ENCODE results near the gene ZNF710.

DNA sequence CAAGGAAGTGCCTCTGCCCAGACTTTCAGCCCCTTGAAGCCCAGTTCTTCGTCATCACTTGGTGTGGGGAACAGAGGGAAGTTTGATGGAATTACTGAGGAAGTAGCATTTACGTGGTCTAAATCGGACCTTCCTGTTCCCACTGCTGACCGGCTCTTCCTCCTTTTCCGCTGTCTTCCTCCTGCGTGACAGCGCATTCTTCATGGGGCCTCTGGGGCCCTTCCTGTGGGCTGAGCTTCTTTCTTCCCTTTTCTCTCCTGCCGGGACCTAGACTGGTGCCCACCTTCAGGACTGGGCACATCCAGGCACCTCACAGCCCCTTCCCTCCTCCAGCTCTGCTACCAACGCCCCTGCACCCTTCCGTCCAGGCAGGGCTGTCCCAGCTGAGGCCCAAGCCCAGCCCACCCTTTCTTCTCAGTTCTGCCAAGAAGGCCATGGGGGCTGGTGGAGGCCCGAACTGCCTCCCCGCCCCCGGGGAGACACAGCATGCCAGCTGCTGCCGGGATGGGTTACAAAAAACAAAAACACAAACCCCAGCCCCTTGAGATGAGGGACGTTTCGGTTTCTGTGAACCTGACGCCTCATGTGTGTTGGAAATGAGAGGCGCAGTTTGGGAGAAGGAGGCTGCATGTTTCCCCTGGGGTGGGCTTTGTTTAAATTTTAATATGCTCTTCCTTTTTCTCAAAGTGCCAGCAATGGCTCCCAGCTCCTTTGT, 19.1 kb downstream of the ZNF710 start:
- TF ChIP-seq, protein P1, sequence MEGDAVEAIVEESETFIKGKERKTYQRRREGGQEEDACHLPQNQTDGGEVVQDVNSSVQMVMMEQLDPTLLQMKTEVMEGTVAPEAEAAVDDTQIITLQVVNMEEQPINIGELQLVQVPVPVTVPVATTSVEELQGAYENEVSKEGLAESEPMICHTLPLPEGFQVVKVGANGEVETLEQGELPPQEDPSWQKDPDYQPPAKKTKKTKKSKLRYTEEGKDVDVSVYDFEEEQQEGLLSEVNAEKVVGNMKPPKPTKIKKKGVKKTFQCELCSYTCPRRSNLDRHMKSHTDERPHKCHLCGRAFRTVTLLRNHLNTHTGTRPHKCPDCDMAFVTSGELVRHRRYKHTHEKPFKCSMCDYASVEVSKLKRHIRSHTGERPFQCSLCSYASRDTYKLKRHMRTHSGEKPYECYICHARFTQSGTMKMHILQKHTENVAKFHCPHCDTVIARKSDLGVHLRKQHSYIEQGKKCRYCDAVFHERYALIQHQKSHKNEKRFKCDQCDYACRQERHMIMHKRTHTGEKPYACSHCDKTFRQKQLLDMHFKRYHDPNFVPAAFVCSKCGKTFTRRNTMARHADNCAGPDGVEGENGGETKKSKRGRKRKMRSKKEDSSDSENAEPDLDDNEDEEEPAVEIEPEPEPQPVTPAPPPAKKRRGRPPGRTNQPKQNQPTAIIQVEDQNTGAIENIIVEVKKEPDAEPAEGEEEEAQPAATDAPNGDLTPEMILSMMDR (conservative IDR thresholded peaks at IDR 0.05; ENCODE audit: low read depth, low read length), result no peak
- TF ChIP-seq SMC3 (IDR thresholded peaks at IDR 0.05; ENCODE audit: low read depth, low read length) (no peak), POLR2A (IDR thresholded peaks at IDR 0.05; ENCODE audit: low read depth, low read length) (no peak), RFX5 (IDR thresholded peaks at IDR 0.05; ENCODE audit: low read depth, low read length) (no peak), FOS (IDR thresholded peaks at IDR 0.05; ENCODE audit: low read depth, low read length) (no peak), MXI1 (IDR thresholded peaks at IDR 0.05; ENCODE audit: borderline replicate concordance, low read depth, low read length) (no peak), CEBPB (IDR thresholded peaks at IDR 0.05; ENCODE audit: low read depth, low read length) (no peak), MAZ (IDR thresholded peaks at IDR 0.05; ENCODE audit: borderline replicate concordance, low read depth, low read length) (no peak), RAD21 (IDR thresholded peaks at IDR 0.05; ENCODE audit: low read length) (no peak), MAFK (IDR thresholded peaks at IDR 0.05; ENCODE audit: low read depth, low read length) (no peak)
- TF ChIP-seq, protein P2, sequence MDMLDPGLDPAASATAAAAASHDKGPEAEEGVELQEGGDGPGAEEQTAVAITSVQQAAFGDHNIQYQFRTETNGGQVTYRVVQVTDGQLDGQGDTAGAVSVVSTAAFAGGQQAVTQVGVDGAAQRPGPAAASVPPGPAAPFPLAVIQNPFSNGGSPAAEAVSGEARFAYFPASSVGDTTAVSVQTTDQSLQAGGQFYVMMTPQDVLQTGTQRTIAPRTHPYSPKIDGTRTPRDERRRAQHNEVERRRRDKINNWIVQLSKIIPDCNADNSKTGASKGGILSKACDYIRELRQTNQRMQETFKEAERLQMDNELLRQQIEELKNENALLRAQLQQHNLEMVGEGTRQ (IDR thresholded peaks at IDR 0.05; ENCODE audit: low read depth, low read length), result no peak
